Measurements from ENCODE around the gene HNRNPF. TPM values are rescaled to one million over a fixed set of nuclear protein-coding genes. Genes with fewer than 3 reads are reported as not detected.
A peak's percentile ranks its signal among the peaks of the same experiment; 100 is the strongest.

HNRNPF gene
- total RNA-seq, 1 donor from 2014 or later = 101 TPM

DNA sequence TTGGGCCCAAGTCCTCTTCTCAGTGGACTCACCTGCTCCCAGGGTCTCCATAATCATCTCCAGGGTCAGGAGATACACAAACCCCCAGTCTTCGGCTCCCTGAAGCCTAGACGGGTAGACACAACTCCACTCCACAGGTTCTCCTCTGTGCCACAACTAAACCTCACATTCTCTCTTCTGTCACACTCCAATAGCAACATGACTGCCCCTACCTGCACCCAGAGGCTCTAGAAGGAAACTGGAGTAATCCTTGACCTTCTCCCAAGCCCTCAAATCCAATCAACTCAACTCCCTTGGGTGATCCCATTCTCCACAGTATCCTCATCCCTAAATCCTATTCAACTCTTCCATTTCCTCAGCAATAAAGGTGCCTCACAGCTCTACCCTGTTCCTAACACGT is 16.2 kb downstream of the HNRNPF start:
- intact Hi-C loops (cut with DNase I) = loop anchor here (10.0 kb wide), 1 partner anchor 182 kb away; the partner anchor contains the start of gene ZNF239
- Histone ChIP-seq H3K9me3 (no peaks in the 10 kb centered on the region), H3K4me1 (peaks cover 1 to 16% of the 10 kb centered on the region in 2 donors), H3K27ac (no peak overlapping the region), H3K27me3 (no peaks in the 10 kb centered on the region), H3K4me3 (no peak overlapping the region), H3K36me3 (peaks cover 58 to 68% of the 10 kb centered on the region in 2 donors)
- TF ChIP-seq, protein P1, sequence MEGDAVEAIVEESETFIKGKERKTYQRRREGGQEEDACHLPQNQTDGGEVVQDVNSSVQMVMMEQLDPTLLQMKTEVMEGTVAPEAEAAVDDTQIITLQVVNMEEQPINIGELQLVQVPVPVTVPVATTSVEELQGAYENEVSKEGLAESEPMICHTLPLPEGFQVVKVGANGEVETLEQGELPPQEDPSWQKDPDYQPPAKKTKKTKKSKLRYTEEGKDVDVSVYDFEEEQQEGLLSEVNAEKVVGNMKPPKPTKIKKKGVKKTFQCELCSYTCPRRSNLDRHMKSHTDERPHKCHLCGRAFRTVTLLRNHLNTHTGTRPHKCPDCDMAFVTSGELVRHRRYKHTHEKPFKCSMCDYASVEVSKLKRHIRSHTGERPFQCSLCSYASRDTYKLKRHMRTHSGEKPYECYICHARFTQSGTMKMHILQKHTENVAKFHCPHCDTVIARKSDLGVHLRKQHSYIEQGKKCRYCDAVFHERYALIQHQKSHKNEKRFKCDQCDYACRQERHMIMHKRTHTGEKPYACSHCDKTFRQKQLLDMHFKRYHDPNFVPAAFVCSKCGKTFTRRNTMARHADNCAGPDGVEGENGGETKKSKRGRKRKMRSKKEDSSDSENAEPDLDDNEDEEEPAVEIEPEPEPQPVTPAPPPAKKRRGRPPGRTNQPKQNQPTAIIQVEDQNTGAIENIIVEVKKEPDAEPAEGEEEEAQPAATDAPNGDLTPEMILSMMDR (IDR thresholded peaks at IDR 0.05) = no peak
- DNase-seq (ENCODE audit: low spot score in 2 of 2) = no peak

GRCh38 chr10:43391496-43391895 is 17.5 kb downstream of the HNRNPF start:
- no peaks in the 10 kb centered on the region for H3K9me3 ChIP-seq
- peaks cover 0 to 10% of the 10 kb centered on the region in 2 donors for H3K4me1 ChIP-seq
- no peak overlapping the region for H3K27ac ChIP-seq
- H3K27me3 ChIP-seq = no peaks in the 10 kb centered on the region
- TF ChIP-seq, protein P1 (IDR thresholded peaks at IDR 0.05) = no peak
- H3K36me3 ChIP-seq = peaks cover 71 to 80% of the 10 kb centered on the region in 2 donors
- no peak overlapping the region for H3K4me3 ChIP-seq
- no peak for DNase-seq (ENCODE audit: low spot score in 2 of 2)
- intact Hi-C loops (cut with DNase I) = loop anchor here (10.0 kb wide), 1 partner anchor 183 kb away; the partner anchor contains the start of gene ZNF239

GRCh38 chr10:43390759-43391158 is 18.2 kb downstream of the HNRNPF start:
- Histone ChIP-seq H3K4me1 (peaks cover 0 to 7% of the 10 kb centered on the region in 2 donors), H3K27me3 (no peaks in the 10 kb centered on the region), H3K4me3 (no peak overlapping the region), H3K27ac (no peak overlapping the region), H3K36me3 (peaks cover 75 to 87% of the 10 kb centered on the region in 2 donors), H3K9me3 (no peaks in the 10 kb centered on the region)
- intact Hi-C loops (cut with DNase I) = loop anchor here (10.0 kb wide), 1 partner anchor 184 kb away; the partner anchor contains the start of gene ZNF239
- TF ChIP-seq, protein P1 (IDR thresholded peaks at IDR 0.05) = peak in 1 of 3 experiments; percentile 43
- DNase-seq (ENCODE audit: low spot score in 2 of 2) = no peak

DNA sequence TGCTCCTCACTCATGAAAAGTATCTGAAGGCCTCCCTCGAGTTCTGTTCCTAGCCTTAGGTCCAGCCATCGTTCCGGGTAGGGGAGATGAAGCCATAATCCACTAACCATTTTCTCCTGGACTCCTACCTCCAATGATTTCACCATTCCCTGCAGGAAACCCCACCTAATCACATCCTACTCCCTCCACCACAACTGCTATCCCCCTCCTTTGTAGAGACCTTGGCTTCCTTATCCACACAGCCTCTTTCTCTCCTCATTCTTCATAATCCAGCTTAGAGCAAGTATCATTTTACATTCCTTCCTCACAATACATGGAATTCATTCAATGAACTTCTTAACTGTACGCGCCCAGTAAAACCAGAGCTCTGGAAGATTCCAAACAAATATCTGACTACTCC is 18.7 kb downstream of the HNRNPF start:
- H3K4me1 ChIP-seq = peaks cover 0 to 5% of the 10 kb centered on the region in 2 donors
- TF ChIP-seq, protein P1 (IDR thresholded peaks at IDR 0.05) = no peak
- intact Hi-C loops (cut with DNase I) = loop anchor here (10.0 kb wide), 1 partner anchor 184 kb away; the partner anchor contains the start of gene ZNF239
- H3K27me3 ChIP-seq = no peaks in the 10 kb centered on the region
- DNase-seq (ENCODE audit: low spot score in 2 of 2) = no peak
- H3K9me3 ChIP-seq = no peaks in the 10 kb centered on the region
- H3K4me3 ChIP-seq = no peak overlapping the region
- H3K27ac ChIP-seq = no peak overlapping the region
- H3K36me3 ChIP-seq = peaks cover 75 to 87% of the 10 kb centered on the region in 2 donors

DNA sequence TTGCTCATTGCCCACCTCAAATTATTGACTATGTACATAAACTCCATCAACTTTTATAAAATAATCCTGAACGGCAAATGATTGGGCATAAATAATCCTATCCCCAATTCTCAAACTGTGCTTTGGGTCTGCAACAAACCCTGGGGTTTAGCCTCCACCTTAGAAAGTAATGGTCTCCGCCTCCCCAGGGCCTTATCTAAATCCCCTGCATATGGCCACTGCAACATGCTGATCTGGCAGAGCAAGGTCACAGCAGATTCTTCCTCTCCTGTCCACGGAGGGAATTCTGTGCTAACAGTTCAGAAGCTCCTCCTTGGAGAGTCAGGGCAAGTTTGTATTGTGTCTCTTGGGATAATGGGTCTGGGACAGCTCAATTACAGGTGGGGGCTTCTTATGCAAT is 19.1 kb downstream of the HNRNPF start:
- TF ChIP-seq, protein P1 (IDR thresholded peaks at IDR 0.05) = no peak
- H3K36me3 ChIP-seq = peaks cover 75 to 89% of the 10 kb centered on the region in 2 donors
- H3K4me3 ChIP-seq = no peak overlapping the region
- no peaks in the 10 kb centered on the region for H3K9me3 ChIP-seq
- no peak for DNase-seq (ENCODE audit: low spot score in 2 of 2)
- no peak overlapping the region for H3K27ac ChIP-seq
- no peaks in the 10 kb centered on the region for H3K27me3 ChIP-seq
- H3K4me1 ChIP-seq = peaks cover 0 to under 1% of the 10 kb centered on the region in 2 donors
- intact Hi-C loops (cut with DNase I) = loop anchor here (10.0 kb wide), 1 partner anchor 185 kb away; the partner anchor contains the start of gene ZNF239

Data from ascending aorta (tissue), 2 donors.